Measurements from ENCODE around the gene SLC36A2.

SLC36A2 gene

DNA sequence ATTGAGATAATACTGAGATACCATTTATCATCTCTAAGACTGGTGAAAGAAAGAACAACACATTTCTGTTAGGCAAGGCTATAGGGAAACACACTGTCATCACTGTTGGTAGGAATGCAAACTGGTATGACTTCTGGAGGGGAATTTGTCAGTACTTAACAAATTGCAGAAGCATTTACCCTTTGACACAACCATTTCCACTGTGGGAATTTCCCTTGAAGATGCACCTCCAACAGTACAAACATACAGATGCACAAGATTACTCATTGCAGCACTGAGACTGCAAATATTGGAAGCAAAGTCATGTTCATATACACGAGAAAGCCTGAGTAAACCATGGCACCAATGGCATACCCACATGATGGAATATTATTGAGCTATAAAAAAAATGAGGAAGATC, 76.8 kb downstream of the SLC36A2 start:
- H3K4me3 Mint-ChIP-seq, result no peak overlapping the region
- DNase-seq, result no peak
- peaks cover 26% of the 10 kb centered on the region for H3K36me3 Mint-ChIP-seq (ENCODE audit: low read depth)
- no peaks in the 10 kb centered on the region for H3K27me3 Mint-ChIP-seq (ENCODE audit: low read depth, poor library complexity)
- no peak overlapping the region for H3K27ac Mint-ChIP-seq
- no peaks in the 10 kb centered on the region for H3K9me3 Mint-ChIP-seq
- H3K4me1 Mint-ChIP-seq, result peaks cover 7% of the 10 kb centered on the region
- TF ChIP-seq, protein P1, sequence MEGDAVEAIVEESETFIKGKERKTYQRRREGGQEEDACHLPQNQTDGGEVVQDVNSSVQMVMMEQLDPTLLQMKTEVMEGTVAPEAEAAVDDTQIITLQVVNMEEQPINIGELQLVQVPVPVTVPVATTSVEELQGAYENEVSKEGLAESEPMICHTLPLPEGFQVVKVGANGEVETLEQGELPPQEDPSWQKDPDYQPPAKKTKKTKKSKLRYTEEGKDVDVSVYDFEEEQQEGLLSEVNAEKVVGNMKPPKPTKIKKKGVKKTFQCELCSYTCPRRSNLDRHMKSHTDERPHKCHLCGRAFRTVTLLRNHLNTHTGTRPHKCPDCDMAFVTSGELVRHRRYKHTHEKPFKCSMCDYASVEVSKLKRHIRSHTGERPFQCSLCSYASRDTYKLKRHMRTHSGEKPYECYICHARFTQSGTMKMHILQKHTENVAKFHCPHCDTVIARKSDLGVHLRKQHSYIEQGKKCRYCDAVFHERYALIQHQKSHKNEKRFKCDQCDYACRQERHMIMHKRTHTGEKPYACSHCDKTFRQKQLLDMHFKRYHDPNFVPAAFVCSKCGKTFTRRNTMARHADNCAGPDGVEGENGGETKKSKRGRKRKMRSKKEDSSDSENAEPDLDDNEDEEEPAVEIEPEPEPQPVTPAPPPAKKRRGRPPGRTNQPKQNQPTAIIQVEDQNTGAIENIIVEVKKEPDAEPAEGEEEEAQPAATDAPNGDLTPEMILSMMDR (IDR thresholded peaks at IDR 0.05), result no peak

DNA sequence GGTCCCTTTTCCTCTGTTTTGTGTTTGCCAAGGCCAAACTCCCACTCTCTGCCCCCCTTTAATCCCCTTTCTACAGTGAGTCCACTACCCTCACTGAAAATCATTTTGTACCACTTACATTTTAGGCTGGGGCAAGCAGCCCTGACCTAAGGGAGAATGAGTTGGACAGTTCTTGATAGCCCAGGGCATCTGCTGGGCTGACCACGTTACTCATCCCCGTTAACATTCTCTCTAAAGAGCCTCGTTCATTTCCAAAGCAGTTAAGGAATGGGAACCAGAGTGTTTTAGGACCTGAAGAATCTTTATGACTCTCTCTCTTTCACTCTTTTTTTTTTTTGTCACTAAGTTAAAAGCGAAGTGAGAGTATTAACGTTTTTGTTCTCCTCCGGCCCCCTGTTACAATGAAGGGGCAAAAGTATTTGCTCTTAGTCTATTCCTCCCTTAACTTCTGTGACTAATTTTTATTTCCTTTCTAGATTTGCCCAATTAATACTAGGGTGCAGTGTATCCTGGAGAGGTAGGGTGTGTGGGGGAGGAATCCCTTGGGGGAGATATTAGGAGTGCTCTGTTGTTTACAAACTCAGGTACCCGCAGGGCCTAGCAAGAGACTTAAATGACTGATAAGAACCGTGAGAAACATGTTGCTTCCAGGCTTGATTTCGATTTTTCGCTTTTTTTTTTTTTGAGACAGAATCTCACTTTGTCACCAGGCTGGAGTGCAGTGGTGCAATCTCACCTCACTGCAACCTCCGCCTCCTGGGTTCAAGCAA, 79.7 kb downstream of the SLC36A2 start:
- no peak for DNase-seq
- H3K4me3 Mint-ChIP-seq, result no peak overlapping the region
- H3K9me3 Mint-ChIP-seq, result no peaks in the 10 kb centered on the region
- peak overlapping the region; percentile 22 for H3K27ac Mint-ChIP-seq
- H3K4me1 Mint-ChIP-seq, result peaks cover 37% of the 10 kb centered on the region
- H3K36me3 Mint-ChIP-seq (ENCODE audit: low read depth), result peaks cover 36% of the 10 kb centered on the region
- H3K27me3 Mint-ChIP-seq (ENCODE audit: low read depth, poor library complexity), result no peaks in the 10 kb centered on the region
- TF ChIP-seq, protein P1 (IDR thresholded peaks at IDR 0.05), result no peak

Measured in nephron progenitor cell (in vitro differentiated cells).